GM12874 (cell line): Measurements from ENCODE around the gene ATF4.

Experiments
- TF ChIP-seq, protein P1 (sequence below): IDR thresholded peaks from 2 replicates; pipeline ENCODE4 v1.5.1; 2011; ENCODE audit warnings: low read depth, mild to moderate bottlenecking, control low read depth, low read length, moderate library complexity; ENCODE audit not compliant: insufficient read depth

ATF4 gene

DNA sequence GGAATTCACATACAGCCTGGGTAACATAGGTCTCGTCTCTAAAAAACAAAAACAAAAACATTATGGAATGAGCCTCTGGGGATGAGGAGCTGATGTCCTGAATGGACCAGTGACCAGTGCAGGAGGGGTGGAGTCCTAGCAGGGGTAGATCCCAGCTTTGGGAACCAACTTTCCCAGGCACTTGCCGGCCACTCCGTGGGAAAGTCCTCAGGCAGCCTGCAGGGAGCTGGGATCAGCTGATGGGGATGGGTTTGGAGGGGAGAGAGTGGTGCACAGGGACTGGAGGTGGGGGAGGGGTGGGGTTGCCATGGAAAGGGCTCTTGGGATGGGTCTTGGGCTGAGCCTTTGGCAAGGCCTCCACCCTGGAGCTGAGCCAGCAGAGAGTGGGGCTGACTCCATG is 44.5 kb upstream of the ATF4 start:
- TF ChIP-seq, protein P1, sequence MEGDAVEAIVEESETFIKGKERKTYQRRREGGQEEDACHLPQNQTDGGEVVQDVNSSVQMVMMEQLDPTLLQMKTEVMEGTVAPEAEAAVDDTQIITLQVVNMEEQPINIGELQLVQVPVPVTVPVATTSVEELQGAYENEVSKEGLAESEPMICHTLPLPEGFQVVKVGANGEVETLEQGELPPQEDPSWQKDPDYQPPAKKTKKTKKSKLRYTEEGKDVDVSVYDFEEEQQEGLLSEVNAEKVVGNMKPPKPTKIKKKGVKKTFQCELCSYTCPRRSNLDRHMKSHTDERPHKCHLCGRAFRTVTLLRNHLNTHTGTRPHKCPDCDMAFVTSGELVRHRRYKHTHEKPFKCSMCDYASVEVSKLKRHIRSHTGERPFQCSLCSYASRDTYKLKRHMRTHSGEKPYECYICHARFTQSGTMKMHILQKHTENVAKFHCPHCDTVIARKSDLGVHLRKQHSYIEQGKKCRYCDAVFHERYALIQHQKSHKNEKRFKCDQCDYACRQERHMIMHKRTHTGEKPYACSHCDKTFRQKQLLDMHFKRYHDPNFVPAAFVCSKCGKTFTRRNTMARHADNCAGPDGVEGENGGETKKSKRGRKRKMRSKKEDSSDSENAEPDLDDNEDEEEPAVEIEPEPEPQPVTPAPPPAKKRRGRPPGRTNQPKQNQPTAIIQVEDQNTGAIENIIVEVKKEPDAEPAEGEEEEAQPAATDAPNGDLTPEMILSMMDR = no peak

DNA sequence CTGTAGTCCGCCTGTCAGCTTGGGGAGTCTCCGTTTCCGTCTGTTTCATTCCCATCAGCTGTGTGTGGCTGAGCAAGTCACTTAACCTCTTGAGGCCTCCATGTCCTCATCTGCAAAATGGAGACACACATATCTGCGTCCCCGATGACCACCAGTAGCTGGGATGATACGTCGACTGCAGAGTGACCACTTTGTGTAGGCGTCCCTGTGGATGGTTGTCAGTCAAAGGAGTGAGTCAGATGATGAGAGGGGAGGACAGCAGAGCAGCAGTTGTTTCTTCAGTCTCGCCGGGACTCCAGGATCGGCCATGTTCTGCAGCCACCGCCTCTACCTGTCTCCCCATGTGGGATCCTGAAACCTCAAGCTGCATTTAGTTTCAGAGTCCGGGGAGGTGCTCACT is 43.7 kb upstream of the ATF4 start:
- TF ChIP-seq, protein P1 = no peak

DNA sequence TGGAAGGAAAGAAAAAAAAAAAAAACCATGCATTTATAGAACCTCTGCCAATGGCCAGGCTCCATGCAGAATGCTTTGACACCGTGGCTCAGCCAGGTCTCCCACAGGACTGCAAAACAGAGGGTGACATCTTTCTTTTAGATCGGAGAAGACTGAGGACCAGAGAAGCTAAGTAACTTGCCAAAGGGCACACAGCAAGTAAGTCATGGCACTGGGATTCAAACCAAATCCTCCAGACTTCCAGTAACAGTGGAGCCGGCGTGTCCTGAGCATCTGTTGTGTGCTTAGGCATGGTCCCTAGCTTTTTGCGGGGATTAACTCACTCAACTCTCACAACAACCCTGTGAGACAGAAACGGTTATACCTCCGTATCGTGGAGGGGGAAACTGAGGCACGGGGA is 42.8 kb upstream of the ATF4 start:
- TF ChIP-seq, protein P1 = no peak

DNA sequence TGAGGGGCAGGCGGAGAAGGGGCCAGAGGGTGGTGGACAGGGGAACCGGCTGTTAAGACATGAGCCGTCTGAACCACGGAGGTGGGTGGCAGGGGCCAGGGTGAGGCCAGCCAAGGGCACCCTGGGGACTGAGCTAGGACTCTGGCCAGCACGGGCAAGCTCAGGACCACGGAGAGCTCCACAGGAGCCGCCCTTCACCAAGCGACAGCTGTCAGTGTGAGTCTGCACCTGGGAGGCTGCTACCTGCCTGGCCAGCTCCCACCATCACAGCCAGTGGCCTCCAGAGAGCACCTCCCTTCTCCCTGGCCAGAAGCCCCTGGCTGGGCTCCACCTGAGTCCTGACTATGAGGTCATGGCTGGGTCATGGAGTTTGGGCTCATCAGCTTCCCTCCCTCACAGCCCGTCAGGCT is 41.9 kb upstream of the ATF4 start:
- TF ChIP-seq, protein P1 = no peak

DNA sequence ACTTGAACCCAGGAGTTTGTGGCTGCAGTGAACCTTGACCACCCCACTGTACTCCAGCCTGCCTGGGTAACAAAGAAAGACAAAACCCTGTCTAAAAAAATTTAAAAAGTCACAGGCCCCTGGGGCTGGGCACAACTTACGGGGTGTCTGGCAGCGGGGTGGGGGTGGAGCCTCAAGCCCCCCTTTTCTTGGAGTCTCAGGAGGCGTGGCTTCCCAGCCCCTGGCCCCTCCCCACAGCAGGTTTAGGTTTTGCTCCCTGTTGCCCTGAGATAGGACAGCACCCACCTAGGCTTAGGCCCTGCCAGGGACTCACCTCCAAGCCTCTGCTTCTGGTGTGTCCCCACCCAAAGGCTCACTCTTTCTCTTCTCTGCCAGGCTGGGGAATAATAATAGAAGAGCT is 41.1 kb upstream of the ATF4 start:
- TF ChIP-seq, protein P1 = no peak

DNA sequence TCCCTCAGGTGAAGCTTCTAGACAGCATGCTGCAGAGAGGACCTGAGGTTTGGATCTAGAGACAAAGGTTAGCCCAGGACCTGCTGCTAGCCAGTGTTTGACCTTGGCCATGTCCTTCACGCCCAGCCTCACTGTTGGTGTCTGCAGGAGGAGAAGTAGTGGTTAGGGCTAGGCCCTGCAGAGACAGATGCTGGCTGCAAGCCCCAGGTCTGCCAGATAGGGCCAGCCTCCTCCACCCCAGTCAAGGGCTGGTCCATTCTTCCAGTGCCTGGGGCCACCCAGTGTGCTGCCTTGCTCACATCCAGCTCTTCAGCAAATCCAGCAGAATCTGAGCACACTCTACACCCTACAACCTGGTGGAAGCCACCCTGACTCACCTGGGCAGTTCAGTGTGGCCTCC is 39.8 kb upstream of the ATF4 start:
- TF ChIP-seq, protein P1 = no peak

DNA sequence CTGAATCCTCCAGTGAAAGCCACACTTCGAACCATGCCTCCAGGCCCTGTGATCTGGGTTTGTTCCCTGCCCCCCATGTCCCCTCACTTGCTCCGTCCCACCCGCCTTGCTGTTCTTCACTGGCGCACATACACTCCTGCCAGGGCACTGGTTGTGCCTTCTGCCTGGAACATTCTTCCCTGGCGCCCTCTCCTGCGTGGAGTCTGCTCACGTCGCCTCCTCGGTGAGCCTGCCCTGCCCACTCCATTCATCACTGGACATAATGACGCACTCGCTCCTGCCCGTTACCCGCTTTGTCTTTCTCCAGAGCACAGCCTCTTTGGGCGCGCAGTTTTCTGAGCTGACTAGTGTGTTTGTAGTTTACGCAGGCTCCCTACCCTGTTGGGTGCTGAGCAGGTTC is 39.3 kb upstream of the ATF4 start:
- TF ChIP-seq, protein P1 = no peak

DNA sequence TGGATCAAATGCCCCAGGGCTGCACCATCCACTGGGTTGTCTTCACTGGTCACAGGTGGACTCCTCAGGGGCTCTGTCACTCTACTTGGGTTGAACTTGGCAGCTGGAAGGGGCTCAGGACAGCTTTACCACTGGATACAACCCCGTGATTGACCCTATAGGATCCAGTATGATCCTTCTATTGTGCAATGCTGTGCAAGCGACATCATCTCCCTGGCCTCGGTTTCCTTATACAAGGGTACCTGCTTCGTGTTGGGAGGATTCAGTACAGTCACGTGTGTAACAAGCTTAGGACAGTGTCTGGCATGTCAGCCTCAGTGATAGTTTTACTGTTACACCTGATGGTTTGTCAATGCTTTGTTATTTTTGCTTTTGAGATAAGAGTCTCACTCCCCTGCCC is 38.8 kb upstream of the ATF4 start:
- TF ChIP-seq, protein P1 = no peak
